SU-DHL-6 (cell line): ENCODE data around the gene HOXB6.

Experiments
- CTCF ChIP-seq: fragments of 200-600 bp; sonication (generic); IDR thresholded peaks from one replicate; pipeline ENCODE4 v1.5.1; 2017; ENCODE audit warnings: antibody characterized with exemption, mild to moderate bottlenecking, low read length, moderate library complexity; ENCODE audit not compliant: insufficient read depth, poor library complexity, severe bottlenecking
- EZH2phosphoT487 ChIP-seq: fragments of 200-600 bp; sonication (generic), shearing (Covaris generic); conservative IDR thresholded peaks from 2 replicates; pipeline ENCODE4 v1.6.1; 2018; ENCODE audit warnings: mild to moderate bottlenecking, antibody characterized with exemption, low read length, moderate library complexity, mixed read lengths

- TF ChIP-seq CTCF: no peak
- TF ChIP-seq EZH2phosphoT487: no peak
Observed at GRCh38 chr17:48570325-48571023, 34.3 kb downstream of the HOXB6 start.
